ENCODE results near the gene TP53INP2.

TP53INP2 gene

DNA sequence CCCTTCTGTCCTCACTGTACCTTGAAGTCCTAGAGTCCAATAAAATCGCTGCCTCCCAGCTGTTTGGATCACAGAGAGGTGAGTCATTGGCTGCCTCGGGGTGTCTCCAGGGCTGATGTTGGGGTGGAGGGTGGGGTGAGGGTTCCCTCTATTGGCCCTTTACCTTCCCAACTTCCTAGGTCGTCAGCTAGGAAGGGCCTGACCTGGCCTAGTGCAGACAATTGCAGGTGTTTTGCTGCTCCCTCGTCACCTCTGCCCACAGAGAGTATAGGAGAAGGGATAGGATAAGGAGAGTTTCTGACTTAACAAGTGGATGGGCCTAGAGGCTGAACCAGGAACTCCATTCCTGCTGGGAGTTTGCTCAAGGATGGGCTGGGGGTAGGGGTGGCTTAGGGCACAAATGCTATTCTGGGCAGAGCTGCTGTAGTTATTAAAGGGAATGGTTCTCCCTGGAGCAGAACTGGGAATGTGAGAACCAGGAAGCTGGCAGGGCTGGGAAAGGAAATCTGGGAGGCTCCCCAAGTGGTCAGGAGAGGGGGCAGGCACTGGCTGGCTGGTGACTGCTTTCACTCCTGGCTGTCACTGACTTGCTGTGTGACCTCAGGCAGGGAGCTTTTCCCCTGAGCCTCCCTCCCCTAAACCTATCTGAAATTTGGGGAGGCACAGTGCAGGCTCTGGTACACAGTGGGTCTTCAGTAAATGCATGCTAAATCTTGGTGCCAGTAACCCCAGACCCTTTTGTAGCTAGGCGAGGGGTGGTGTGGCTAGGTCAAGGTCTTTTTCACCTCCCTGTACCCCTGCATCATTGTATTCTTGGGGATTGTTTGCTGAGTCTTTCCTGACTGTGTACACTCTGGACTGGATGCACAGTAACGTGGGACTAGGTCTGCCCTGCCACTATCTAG is 1.5 kb downstream of the TP53INP2 start:
- TF ChIP-seq, protein P1, sequence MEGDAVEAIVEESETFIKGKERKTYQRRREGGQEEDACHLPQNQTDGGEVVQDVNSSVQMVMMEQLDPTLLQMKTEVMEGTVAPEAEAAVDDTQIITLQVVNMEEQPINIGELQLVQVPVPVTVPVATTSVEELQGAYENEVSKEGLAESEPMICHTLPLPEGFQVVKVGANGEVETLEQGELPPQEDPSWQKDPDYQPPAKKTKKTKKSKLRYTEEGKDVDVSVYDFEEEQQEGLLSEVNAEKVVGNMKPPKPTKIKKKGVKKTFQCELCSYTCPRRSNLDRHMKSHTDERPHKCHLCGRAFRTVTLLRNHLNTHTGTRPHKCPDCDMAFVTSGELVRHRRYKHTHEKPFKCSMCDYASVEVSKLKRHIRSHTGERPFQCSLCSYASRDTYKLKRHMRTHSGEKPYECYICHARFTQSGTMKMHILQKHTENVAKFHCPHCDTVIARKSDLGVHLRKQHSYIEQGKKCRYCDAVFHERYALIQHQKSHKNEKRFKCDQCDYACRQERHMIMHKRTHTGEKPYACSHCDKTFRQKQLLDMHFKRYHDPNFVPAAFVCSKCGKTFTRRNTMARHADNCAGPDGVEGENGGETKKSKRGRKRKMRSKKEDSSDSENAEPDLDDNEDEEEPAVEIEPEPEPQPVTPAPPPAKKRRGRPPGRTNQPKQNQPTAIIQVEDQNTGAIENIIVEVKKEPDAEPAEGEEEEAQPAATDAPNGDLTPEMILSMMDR (conservative IDR thresholded peaks at IDR 0.05; ENCODE audit: low read depth), result peak; percentile 39; the same call in 1 of the 2 replicates

DNA sequence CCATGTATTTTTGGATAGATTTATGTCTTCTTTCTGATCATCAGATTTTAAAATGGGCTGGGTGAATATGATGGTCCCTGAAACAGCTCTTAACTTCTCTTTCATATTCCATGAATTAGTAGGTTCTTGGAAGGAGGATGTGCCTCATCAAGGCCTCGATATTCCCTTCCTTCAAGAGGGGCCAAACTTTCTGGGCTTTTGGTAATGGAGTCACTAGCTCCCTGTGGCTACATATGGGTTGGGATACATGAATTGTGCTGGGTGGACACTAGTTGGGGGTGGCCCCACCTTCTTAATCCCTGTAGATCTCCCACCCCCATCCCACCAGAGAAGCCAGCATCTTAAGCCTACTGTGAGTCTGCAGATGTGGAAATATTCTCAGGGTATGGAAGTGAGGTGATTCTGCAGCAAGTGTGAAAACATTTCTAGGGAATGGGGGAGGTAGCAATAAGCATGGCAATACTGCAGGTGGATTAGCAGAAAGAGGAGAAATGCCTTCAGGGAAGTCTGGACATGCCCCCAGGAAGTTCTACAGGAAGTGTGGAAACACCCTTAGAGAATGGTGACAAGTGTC is 2.2 kb downstream of the TP53INP2 start:
- TF ChIP-seq, protein P1 (conservative IDR thresholded peaks at IDR 0.05; ENCODE audit: low read depth), result no peak
- DNase-seq (ENCODE audit: low spot score), result no peak
- ChIA-PET POLR2A (ENCODE audit: low non-redundant PET) (interaction anchor here (0.6 kb wide), 1 partner anchor 443 kb away, joined by 5 read pairs; no protein-coding TSS in a partner anchor), CTCF (interaction anchor here (0.6 to 2.1 kb wide), 6 partner anchors 16 to 549 kb away, joined by 3 to 24 read pairs (median 12); no protein-coding TSS in a partner anchor)
- H3K27ac ChIP-seq, result peak overlapping the region; percentile 89

More for the DNA sequence above, 1.5 kb downstream of the TP53INP2 start:
- H3K27ac ChIP-seq, result peak overlapping the region; percentile 89
- DNase-seq (ENCODE audit: low spot score), result peak; percentile 90
- CTCF ChIA-PET, result interaction anchor here (0.6 to 2.1 kb wide), 9 partner anchors 16 to 548 kb away, joined by 3 to 24 read pairs (median 4); no protein-coding TSS in a partner anchor
- POLR2A ChIA-PET (ENCODE audit: low non-redundant PET), result interaction anchor here (0.6 kb wide), 1 partner anchor 442 kb away, joined by 5 read pairs; no protein-coding TSS in a partner anchor

DNA sequence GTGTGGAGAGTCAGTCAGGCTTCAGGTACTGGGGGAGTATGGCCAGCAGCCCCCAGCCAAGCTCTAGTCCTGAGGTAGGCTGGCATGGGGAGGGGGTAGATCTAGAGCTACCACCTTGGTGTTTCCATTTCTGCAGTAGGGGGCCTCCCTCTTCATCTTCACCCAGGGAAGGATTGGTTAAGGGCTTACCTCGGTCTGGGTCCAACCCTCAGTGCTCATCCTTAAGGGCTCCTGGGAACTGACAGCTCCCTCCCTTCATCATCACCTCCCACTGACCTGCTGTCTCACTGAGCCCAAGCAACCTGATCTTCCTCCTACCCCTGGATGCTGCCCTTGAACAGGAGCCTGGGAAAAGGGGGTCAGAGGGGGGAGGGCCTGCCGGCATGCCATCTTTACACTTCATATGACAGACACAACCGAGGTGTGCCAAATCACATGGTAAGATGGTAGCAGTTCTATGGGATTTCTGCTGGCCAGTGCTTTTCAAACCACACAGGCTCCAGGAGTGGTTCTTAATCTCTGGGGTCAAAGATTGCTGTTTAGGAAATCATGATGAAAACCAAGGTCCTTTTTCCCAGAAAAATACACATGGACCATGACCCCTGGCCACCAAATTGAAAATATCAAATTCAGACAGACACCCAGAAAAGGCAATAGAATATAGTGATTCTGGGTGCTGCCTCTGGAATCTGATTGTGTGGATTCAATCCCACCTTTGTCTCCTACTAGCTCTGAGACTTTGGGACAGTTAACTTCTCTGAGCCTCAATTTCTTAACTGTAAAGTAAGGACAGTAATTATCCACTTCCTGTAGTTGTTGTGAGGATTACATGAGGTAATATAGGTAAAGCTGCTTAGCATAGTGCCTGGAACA is 3.0 kb downstream of the TP53INP2 start:
- TF ChIP-seq, protein P1 (conservative IDR thresholded peaks at IDR 0.05; ENCODE audit: low read depth), result no peak
- ChIA-PET CTCF (interaction anchor here (1.2 to 3.0 kb wide), 5 partner anchors 19 to 394 kb away, joined by 4 to 28 read pairs (median 5); partner anchors contain the start of gene PIGU), POLR2A (ENCODE audit: low non-redundant PET) (no interaction called here)
- H3K27ac ChIP-seq, result peak overlapping the region; percentile 37
- DNase-seq (ENCODE audit: low spot score), result no peak

DNA sequence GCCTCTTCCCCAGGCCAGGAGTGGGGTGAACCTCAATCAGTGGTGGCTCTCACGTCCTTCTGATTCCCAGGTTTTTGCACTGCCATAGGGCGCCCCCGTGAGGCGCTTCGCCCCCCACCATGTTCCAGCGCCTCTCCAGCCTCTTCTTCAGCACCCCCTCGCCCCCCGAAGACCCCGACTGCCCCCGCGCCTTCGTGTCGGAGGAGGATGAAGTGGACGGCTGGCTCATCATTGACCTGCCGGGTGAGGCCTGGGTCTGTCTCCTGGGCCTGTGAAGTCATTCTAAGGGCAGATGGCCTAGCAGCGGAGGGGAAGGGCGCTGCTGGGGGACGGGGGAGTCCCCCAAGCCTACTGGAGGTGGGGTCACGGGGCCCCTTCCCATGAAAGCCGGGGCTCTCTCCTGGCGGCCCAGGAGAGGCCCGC is 4.5 kb downstream of the TP53INP2 start:
- CTCF ChIA-PET, result interaction anchor here (0.6 to 3.0 kb wide), 7 partner anchors 13 to 396 kb away, joined by 3 to 28 read pairs (median 4); no protein-coding TSS in a partner anchor
- peak overlapping the region; percentile 90 for H3K27ac ChIP-seq
- TF ChIP-seq, protein P1 (conservative IDR thresholded peaks at IDR 0.05; ENCODE audit: low read depth), result peak; percentile 89
- POLR2A ChIA-PET (ENCODE audit: low non-redundant PET), result no interaction called here
- DNase-seq (ENCODE audit: low spot score), result peak; percentile 55

DNA sequence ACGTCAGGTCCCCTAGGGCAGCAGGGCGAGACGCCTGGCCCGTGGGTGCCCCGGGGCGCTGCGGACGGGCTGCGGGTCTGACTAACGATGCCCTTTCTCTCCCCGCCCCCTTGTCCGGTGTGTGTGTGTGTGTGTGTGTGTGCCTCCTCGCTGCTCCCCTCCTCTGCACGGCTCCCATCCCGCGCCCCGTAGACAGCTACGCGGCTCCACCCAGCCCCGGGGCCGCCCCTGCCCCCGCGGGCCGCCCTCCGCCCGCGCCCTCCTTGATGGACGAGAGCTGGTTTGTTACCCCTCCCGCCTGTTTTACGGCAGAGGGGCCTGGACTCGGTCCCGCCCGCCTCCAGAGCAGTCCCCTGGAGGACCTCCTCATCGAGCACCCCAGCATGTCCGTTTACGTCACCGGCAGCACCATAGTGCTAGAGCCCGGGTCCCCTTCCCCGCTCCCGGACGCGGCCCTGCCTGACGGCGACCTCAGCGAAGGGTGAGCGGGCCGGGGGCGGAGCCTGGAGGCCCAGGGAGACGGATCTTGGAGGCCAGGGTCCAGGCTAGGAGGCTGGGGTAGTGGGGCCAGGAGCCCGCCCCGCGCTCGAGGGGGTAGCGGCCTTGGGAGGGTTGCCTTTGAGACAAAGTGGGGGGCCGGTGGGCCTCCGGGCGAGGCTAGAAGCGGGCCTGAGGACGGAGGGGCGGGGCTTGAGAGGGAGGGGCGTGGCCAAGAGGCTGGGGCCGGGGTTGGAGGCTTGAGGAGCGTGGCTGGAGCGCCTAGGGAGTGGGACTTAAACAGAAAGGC is 5.1 kb downstream of the TP53INP2 start:
- CTCF ChIA-PET, result interaction anchor here (0.6 to 3.0 kb wide), 9 partner anchors 11 to 396 kb away, joined by 3 to 28 read pairs (median 3); no protein-coding TSS in a partner anchor
- POLR2A ChIA-PET (ENCODE audit: low non-redundant PET), result interaction anchor here (0.6 kb wide), 1 partner anchor 17 kb away, joined by 3 read pairs; no protein-coding TSS in a partner anchor
- H3K27ac ChIP-seq, result peak overlapping the region; percentile 90
- TF ChIP-seq, protein P1 (conservative IDR thresholded peaks at IDR 0.05; ENCODE audit: low read depth), result no peak
- peak; percentile 90 for DNase-seq (ENCODE audit: low spot score)
